GM19035 (cell line): ENCODE data around the gene MRTFA.
"Not testable (repeated sequence)": the region's sequence is repeated elsewhere in the genome, so short reads cannot be mapped to it uniquely, and the experiment has no call there.

ENCODE experiments used
- ATAC-seq: cut with Tn5 transposase; IDR thresholded peaks from one replicate; pipeline ENCODE4 v1.9.1; 2021; ENCODE audit not compliant: unreplicated experiment

Gene MRTFA

DNA sequence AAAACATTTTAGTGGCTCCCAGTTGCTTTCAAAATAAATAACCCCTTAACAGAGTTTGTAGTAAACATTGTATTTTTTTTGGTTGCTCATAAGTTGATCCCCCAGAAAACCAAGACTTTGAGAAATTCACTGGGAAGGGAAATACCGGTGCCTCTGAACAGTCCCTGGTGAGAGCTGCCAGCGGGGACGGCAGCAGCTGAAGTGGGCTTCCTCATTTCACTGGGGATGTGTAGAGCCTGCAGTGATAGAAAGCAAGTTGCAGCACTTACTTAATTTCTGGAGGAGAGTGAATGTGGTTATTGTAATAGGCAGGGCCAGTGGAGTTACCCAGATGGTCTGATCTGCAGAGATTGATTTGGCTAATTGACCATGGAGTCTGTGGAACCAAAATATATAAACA, 24.2 kb upstream of the MRTFA start:
- ATAC-seq: no peak

DNA sequence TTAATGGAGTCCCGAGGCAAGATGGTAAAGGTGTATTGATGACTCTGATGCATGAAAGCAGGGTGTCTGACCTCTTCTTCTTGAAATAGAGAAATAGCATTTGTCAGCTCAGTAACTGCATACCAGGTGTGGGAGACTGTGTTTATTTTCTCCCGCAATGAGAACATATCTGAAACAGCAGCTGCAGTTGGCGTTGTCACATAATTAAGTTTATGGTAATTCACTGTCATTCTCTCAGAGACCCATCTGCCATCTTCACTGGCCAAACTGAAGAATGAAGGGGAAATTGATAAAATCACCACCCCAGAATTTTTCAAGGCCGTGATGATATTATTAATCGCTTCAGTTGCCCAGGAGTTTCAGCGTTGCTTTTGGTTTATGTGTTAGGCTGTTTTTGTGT, 22.6 kb upstream of the MRTFA start:
- no peak for ATAC-seq

DNA sequence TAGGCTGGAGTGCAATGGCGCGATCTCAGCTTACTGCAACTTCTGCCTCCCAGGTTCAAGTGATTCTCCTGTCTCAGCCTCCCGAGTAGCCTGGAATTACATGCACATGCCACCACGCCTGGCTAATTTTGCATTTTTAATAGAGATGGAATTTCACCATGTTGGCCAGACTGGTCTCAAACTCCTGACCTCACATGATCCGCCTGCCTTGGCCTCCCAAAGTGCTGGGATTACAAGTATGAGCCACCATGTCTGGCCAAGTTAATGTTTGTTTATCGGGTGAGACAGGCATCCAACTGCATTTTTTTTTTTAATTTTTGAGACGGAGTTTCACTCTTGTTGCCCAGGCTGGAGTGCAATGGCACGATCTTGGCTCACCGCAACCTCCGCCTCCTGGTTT, 20.1 kb upstream of the MRTFA start:
- ATAC-seq: not testable (repeated sequence)

DNA sequence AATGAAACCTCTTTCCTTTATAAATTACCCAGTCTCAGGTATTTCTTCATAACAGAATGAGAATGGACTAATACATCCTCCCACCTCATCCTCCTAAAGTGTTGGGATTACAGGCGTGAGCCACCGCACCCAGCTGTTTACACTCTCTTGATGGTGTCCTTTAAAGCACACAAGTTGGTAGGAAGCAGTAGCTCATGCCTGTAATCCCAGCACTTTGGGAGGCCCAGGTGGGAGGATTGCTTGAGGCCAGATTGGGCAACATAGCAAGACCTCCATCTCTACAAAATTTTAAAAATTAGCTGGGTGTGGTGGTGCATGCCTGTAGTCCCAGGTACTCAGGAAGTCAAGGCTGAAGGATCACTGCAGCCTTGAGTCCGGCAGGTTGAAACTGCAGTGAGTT, 19.4 kb upstream of the MRTFA start:
- ATAC-seq: not testable (repeated sequence)

DNA sequence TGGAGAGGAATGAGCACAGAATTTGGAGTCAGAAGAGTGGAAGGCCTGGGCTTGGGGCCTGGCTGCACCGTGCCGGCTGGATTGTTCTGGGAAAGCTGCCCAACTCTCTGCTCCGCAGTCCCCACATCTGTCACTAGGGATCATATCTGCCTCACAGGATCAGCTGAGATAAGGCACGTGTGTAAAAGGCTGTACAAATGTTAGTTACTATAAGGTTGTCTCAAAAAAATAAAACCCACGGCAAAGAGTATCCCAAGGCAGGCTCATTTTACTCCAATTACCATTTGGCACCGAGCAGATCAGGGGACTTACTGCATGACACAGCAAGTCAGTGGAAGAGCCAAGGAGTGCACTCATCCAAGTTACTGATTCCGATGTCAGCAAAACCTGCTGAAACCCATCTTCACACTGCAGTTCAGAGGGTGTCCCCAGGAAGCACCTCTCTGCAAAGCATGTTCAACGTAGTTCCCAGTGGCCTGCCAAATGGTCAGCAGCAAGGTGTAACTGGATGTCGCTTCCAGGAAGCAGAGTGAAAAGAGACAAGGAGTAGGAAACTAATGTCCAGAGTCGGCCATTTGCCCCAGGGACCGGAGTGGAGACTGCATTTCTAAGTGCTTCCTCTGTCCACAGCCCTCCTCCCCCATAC, 18.1 kb upstream of the MRTFA start:
- ATAC-seq: no peak

DNA sequence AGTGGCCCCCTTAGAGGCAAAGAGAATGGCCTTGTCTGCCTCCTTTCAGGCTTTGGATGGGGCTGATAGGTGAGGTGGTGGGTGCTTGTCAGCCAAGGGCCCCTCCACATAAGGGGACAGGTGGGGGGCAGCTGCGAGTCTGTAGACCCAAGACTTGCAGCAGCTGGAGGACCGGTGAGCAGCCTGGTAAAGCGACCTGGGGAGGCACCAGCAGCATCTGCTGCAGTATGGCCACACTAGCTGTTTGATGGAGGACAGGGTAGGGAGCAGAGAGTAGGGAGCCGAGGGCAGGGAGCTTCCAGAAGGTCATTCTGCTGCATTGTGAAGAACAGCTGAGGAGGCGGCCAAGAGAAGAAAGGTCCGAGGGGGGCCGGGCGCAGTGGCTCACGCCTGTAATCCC, 16.8 kb upstream of the MRTFA start:
- no peak for ATAC-seq

DNA sequence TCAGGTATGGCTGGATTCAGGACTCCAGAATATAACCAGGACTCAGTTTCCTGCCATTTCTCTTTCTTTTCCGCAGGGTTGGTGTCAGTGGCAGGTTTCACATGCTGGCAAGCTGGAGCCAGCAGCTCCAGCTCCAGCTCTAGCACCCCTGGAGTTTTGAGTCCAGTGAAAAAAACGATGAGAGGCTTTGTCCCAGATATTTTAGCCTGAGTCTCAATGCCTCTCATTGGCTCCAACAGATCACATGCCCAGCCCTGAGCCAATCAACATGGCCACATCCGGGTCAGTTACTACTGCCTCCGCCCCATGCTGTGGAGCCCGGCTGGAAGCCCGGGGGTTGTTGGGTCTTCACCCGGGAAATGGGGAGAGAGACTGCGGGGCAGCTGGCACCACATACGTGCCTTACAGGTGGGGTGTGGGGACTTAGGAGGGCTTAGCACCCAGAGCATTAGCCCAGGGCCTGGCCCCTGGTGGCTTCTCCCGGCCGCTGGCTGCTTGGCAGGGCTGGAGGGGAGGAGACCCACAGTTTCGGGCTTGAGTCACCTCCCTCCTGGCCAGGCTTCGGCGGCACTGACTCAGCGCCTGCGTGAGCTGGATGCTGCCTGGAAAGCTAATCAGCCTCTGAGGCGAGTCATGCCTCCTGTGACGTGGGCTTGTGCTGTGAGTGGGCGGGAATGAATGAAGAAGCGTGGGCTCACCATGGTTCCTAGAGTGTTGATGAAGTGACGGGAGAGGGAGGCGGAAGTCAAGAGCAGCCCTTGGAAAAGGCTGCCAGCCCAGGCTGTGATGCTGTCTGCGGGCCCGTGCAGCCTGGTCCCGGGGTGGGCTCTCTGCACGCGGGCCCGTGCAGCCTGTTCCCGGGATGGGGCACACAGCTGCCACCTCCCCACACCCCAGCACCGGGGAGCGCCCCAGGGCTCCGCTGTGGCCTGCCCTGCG, 15.3 kb upstream of the MRTFA start:
- ATAC-seq: peak; percentile 75

DNA sequence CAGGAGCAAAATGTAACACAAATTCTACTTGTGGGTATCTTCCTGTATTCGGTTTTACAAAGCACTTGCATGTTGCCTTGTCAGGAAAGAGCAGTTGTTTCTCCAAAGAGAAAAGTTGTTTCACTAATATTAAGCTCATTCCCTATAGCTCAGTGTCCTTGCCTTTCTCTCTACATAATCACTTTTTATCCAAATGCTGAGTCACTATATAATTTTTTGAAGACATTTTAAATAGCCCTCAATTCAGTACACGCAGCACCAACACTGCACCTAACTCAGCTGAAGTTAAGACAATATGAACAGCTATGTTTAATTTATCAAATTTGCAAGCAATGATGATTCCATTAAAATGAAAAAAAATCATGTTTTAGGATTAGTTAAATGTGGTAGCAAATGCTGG, 14.5 kb upstream of the MRTFA start:
- ATAC-seq: no peak

DNA sequence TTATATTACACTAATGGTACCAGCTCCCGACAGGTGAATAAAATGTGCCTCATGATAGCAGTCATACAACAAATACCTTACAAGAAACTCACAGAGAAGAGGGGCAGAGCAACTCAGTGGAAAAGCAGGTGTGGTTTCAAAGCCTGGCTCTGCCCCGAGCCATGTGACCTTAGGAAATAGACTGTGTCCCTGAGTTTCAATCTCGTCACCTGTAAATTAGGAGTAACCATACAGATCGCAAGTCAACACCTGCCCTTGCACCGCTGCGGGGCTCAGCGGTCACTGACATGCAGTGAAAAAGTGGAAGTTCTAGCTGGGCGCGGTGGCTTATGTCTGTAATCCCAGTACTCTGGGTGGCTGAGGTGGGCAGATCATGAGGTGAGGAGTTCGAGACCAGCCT, 11.9 kb upstream of the MRTFA start:
- no peak for ATAC-seq

DNA sequence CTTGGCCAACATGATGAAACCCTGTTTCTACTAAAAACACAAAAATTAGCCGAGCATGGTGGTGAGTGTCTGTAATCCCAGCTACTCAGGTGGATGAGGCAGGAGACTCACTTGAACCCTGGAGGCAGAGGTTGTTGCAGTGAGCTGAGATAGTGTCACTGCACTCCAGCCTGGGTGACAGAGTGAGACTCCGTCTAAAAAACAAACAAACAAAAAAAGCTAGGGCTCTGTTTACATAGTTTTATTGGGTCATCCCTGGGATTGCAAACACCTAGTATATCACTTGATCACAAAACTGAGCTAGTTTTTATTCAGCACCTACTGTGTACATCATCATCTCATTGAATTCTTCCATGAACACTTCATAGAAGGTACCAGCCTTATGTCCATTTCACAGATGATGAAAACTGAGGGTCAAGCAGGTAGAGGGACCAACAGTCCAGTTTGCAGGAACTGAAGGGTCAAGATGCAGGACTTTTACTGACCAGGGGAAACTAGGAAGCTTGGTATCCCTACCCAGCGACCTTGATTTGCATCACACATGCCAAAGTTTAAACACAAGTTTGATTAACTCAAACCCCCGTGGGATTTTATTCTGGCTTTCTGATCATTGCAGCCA, 9.2 kb upstream of the MRTFA start:
- no peak for ATAC-seq

DNA sequence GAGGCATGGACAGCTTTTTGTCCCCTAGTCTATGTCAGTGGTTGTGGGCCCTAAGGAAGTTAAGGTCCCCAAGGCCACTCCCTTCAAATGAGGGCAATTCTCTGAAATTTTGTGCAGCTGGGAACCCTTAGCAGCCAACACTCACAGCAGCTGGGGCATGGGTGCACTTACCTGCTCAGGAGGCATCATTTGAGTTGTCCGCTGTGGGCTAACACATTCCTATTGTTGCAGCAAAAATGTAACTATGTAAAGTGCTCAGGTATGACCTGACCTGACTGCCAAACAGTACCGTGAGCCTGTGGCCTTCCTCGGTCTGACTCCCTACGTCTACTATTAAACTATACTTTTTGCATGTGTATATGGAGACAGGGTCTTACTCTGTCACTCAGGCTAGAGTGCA, 5.8 kb upstream of the MRTFA start:
- ATAC-seq: no peak

DNA sequence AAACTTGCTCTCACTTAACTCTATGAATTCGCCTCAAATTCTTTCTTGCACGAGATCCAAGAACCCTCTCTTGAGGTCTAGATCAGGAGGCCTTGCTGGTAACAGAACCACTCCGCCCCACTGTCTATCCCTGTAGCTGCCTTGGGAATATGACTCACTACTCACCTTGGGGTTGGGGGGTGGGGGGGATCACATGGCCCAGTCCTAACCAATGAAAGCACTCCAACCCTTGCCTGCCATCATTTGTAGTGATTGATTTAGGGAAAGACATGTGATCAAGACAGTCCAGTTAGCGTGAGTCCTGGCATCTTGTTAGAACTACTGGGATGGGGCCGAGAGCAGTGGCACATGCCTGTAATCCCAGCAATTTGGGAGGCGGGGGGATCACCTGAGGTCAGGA, 4.8 kb upstream of the MRTFA start:
- no peak for ATAC-seq

DNA sequence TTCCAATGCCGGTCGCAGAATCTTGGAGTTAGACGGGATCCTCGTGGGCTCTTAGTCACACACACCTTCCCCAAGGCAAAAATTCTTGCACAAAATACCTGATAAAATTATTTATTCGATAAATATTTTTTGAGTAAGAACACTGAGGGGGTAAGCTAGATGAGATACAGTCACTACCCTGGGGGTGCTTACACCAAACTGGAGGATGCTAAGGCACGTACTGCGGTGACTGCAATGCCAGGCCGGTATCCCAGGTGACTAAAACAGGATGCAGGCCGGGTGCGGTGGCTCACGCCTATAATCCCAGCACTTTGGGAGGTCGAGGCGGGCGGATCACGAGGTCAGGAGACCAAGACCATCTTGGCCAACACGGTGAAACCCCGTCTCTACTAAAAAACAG, 1.7 kb upstream of the MRTFA start:
- no peak for ATAC-seq

DNA sequence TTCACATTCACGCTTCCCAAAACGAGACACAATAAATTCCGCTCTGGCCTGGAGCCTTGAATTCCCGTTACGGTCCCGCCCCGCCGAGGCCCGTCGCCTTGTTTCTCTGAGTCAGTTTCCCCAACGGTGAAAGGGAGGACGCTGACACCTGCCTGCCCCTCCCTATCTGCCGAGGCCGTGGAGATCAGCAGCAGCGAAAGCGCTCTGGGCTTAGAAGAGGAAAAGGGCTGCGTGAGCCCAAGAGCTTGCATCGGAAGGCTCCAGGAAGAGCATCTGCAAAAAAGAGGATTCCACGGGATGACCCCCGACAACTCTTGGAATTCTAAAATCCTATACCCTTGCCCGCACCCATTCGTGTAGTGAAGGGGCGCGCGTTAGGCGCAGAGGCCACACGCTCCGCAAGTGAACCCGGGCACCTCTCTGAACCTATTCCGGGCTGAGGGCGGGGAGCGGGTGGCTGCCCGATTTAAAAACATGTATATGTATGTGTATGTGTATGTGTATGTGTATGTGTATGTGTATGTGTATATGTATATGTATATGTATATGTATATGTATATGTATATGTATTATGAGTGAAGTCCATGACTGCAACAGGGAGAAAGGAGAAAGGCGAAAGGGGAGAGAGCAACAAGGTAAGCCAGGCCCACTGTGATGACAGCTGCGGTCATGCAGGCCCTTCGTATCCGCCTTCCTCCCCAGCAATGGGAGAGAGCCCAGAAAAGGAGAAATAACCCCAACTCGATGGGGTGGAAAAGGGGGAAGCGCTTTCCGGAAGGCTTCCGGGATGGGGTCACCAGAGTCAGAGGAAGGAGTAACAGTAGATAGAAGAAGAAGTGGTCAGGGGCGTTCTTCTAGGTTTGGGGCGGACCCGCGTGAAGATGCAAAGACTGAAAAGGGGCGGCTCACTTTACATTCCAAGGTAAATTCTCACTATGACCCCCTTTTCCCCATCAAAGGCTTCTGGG, 948 bp upstream of the MRTFA start:
- ATAC-seq: peak; percentile 7

DNA sequence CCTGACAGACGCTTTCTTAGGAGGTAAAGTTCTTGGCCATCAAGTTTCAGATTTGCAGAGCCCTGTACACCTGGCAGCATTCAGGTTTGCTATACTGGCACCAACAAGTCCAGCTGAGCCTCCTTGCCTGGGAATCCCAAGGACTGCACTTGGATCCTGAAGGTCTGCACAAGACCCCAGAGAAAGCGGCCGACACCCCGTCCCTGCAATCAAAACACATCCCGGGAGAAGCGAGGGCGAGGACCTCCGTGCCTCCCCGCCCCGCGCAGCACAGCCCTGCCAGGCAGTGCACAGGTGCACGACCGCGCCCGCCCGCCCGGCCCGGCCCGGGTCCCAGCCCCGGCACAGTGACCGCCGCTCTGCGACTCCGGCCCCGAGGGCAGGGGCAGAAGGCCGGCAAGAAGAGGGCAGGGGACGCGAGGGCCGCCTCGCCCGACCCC, 559 bp downstream of the MRTFA start:
- ATAC-seq: no peak

DNA sequence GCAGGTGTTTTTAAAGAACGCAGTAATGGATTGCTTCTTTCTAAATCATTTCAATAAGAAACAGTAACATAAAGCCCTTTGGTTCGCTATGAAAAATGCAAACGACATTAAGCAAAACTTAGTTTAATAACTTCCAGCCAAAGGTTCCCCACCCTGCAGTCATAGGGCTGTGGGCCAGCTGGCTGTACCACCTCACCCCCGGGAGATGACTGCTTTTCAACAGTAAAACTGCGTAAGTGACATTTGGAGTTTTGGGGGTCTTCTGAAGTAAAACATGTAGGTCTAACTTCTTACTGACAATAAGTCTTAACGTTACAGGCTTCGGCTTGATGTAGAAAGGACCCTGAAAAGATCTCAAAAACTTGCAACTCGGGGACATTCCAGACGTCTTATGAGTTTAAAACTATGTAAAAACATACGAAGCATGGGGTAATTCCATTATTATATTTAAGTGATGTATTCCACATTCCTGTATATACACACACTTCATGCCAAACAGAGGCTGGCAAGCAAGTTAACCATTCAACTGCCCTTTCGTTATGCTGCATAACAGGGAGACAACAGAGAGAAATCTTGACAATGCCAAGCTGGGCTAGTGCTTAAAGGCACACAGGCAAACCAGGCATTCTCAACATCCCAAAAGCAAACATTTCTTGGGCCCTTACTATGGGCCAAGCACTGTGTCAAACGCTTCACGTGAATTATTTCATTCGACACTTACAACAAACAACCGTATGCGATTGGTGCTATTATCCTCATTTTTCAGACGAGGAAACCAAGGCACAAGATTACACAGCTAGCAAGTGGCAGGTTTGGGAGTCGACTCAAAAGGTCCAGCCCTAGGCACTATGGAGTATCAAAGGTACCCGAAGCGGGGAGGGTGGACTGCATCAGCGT, 1.2 kb downstream of the MRTFA start:
- ATAC-seq: no peak

DNA sequence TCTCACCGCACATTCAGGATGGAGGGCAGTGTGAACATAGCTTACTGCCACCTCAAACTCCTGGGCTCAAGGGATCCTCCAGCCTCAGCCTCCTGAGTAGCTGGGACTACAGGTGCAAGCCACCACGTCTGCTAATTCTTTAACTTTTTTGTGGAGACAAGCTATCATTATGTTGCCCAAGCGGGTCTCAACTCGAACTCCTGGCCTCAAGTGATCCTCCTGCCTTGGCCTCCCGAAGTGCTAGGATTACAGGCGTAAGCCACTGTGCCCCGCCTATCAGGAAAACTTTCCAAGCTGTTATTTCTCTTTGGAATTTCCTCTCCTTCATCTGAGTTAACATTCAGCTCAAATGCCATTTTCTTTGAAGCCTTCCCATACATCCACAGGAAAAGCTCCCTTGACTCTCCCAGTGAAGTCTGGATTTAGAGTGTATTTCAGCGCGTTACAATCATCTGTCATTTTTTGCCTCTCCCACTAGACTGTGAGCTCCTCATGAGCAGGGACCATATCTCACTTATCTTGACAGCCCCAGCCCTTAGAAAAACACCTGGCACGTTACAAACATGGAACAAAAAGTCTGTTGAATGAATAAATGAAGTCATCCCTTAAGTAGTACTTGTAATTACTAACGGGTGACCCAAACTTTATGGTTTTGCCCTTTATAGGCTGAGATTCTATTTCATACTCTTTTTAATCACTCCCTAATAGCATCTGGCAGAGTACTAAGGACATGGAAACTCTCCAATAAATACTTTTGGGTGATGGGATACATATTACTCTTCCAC, 2.2 kb downstream of the MRTFA start:
- no peak for ATAC-seq

DNA sequence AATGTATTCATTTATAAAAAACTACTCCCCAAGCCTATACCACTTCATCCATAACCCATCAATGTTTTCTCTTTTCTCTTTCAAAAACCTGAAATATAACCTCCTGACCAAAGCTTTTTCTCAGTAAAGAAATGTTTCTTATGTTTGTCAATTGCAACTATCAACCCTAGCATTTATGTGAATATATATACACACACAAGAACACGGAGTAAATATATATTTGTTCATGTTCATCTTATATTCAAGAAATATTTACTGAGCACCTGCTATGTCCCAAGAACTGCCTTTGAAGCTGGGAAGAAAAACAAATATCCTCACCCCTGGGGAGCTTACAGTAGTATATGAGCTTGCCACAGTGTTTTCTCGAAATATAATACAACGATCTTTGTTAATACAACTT, 3.5 kb downstream of the MRTFA start:
- ATAC-seq: no peak

DNA sequence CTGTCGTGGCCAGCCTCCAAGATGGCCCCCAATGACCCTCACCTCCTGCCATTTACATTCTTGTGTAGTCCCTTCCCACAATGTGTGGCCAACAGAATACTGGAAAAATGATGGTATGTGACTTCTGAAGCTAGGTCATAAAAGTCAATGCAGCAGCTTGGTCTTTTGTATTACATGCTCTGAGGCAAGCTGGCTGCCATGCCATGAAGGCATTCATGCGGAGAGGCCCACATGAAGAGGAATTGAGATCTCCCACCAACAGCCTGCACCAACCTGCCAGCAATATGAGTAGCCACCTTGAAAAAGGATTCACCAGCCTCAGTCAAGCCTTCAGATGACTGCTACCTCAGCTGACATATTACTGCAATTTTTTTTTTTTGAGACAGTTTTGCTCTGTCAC, 4.6 kb downstream of the MRTFA start:
- no peak for ATAC-seq
